ENCODE data around the gene LTC4S.

LTC4S gene

GRCh38 chr5:179799644-179799973 lies 5.8 kb downstream of the LTC4S start:
- Histone ChIP-seq H3K36me3 (ENCODE audit: control insufficient read depth, insufficient read depth, low read length) (peaks cover 23% of the 10 kb centered on the region), H3K27me3 (ENCODE audit: control insufficient read depth, insufficient read depth, low read length) (no peaks in the 10 kb centered on the region), H3K9ac (ENCODE audit: low read length) (no peak overlapping the region), H3K27ac (ENCODE audit: low read depth, low read length) (no peak overlapping the region), H3K4me1 (ENCODE audit: control insufficient read depth, insufficient read depth, low read length) (no peaks in the 10 kb centered on the region), H3K4me3 (ENCODE audit: low read length) (no peak overlapping the region)

- no peak overlapping the region for H3K27ac ChIP-seq (ENCODE audit: low read depth, low read length)
- no peaks in the 10 kb centered on the region for H3K27me3 ChIP-seq (ENCODE audit: control insufficient read depth, insufficient read depth, low read length)
- peaks cover 5% of the 10 kb centered on the region for H3K4me1 ChIP-seq (ENCODE audit: control insufficient read depth, insufficient read depth, low read length)
- no peak overlapping the region for H3K9ac ChIP-seq (ENCODE audit: low read length)
- no peak overlapping the region for H3K4me3 ChIP-seq (ENCODE audit: low read length)
- H3K36me3 ChIP-seq (ENCODE audit: control insufficient read depth, insufficient read depth, low read length) = peaks cover 23% of the 10 kb centered on the region
Measured at GRCh38 chr5:179800071-179800695, 6.4 kb downstream of the LTC4S start.

- peaks cover 9% of the 10 kb centered on the region for H3K4me1 ChIP-seq (ENCODE audit: control insufficient read depth, insufficient read depth, low read length)
- H3K4me3 ChIP-seq (ENCODE audit: low read length) = no peak overlapping the region
- no peaks in the 10 kb centered on the region for H3K27me3 ChIP-seq (ENCODE audit: control insufficient read depth, insufficient read depth, low read length)
- H3K27ac ChIP-seq (ENCODE audit: low read depth, low read length) = no peak overlapping the region
- H3K9ac ChIP-seq (ENCODE audit: low read length) = no peak overlapping the region
- H3K36me3 ChIP-seq (ENCODE audit: control insufficient read depth, insufficient read depth, low read length) = peaks cover 23% of the 10 kb centered on the region
Measured at GRCh38 chr5:179800696-179801201, 7.0 kb downstream of the LTC4S start.

GRCh38 chr5:179801304-179802206 lies 7.8 kb downstream of the LTC4S start:
- Histone ChIP-seq H3K4me1 (ENCODE audit: control insufficient read depth, insufficient read depth, low read length) (peaks cover 9% of the 10 kb centered on the region), H3K9ac (ENCODE audit: low read length) (no peak overlapping the region), H3K27me3 (ENCODE audit: control insufficient read depth, insufficient read depth, low read length) (no peaks in the 10 kb centered on the region), H3K27ac (ENCODE audit: low read depth, low read length) (no peak overlapping the region), H3K36me3 (ENCODE audit: control insufficient read depth, insufficient read depth, low read length) (peaks cover 23% of the 10 kb centered on the region), H3K4me3 (ENCODE audit: low read length) (no peak overlapping the region)

- Histone ChIP-seq H3K27ac (ENCODE audit: low read depth, low read length) (no peak overlapping the region), H3K27me3 (ENCODE audit: control insufficient read depth, insufficient read depth, low read length) (no peaks in the 10 kb centered on the region), H3K4me3 (ENCODE audit: low read length) (no peak overlapping the region), H3K9ac (ENCODE audit: low read length) (no peak overlapping the region), H3K4me1 (ENCODE audit: control insufficient read depth, insufficient read depth, low read length) (peaks cover 9% of the 10 kb centered on the region), H3K36me3 (ENCODE audit: control insufficient read depth, insufficient read depth, low read length) (peaks cover 20% of the 10 kb centered on the region)
Measured at GRCh38 chr5:179802207-179802883, 8.6 kb downstream of the LTC4S start.

- Histone ChIP-seq H3K4me3 (ENCODE audit: low read length) (no peak overlapping the region), H3K4me1 (ENCODE audit: control insufficient read depth, insufficient read depth, low read length) (peaks cover 9% of the 10 kb centered on the region), H3K27ac (ENCODE audit: low read depth, low read length) (no peak overlapping the region), H3K27me3 (ENCODE audit: control insufficient read depth, insufficient read depth, low read length) (no peaks in the 10 kb centered on the region), H3K36me3 (ENCODE audit: control insufficient read depth, insufficient read depth, low read length) (peaks cover 15% of the 10 kb centered on the region), H3K9ac (ENCODE audit: low read length) (no peak overlapping the region)
Measured at GRCh38 chr5:179802950-179803562, 9.3 kb downstream of the LTC4S start.

- Histone ChIP-seq H3K4me3 (ENCODE audit: low read length) (peak overlapping the region; percentile 82), H3K27ac (ENCODE audit: low read depth, low read length) (no peak overlapping the region), H3K9ac (ENCODE audit: low read length) (no peak overlapping the region), H3K27me3 (ENCODE audit: control insufficient read depth, insufficient read depth, low read length) (no peaks in the 10 kb centered on the region), H3K4me1 (ENCODE audit: control insufficient read depth, insufficient read depth, low read length) (peaks cover 9% of the 10 kb centered on the region), H3K36me3 (ENCODE audit: control insufficient read depth, insufficient read depth, low read length) (peaks cover 6% of the 10 kb centered on the region)
Measured at GRCh38 chr5:179803651-179804554, 10.1 kb downstream of the LTC4S start.

- Histone ChIP-seq H3K4me3 (ENCODE audit: low read length) (peak overlapping the region; percentile 82), H3K36me3 (ENCODE audit: control insufficient read depth, insufficient read depth, low read length) (no peaks in the 10 kb centered on the region), H3K9ac (ENCODE audit: low read length) (no peak overlapping the region), H3K27ac (ENCODE audit: low read depth, low read length) (no peak overlapping the region), H3K4me1 (ENCODE audit: control insufficient read depth, insufficient read depth, low read length) (peaks cover 9% of the 10 kb centered on the region), H3K27me3 (ENCODE audit: control insufficient read depth, insufficient read depth, low read length) (no peaks in the 10 kb centered on the region)
Measured at GRCh38 chr5:179804555-179804947, 10.8 kb downstream of the LTC4S start.

- H3K4me3 ChIP-seq (ENCODE audit: low read length) = peak overlapping the region; percentile 82
- H3K27ac ChIP-seq (ENCODE audit: low read depth, low read length) = peak overlapping the region; percentile 90
- no peaks in the 10 kb centered on the region for H3K36me3 ChIP-seq (ENCODE audit: control insufficient read depth, insufficient read depth, low read length)
- H3K27me3 ChIP-seq (ENCODE audit: control insufficient read depth, insufficient read depth, low read length) = no peaks in the 10 kb centered on the region
- peak overlapping the region; percentile 51 for H3K9ac ChIP-seq (ENCODE audit: low read length)
- H3K4me1 ChIP-seq (ENCODE audit: control insufficient read depth, insufficient read depth, low read length) = peaks cover 9% of the 10 kb centered on the region
Measured at GRCh38 chr5:179805070-179805528, 11.3 kb downstream of the LTC4S start.

GRCh38 chr5:179805529-179806249 lies 11.9 kb downstream of the LTC4S start:
- no peaks in the 10 kb centered on the region for H3K27me3 ChIP-seq (ENCODE audit: control insufficient read depth, insufficient read depth, low read length)
- H3K4me1 ChIP-seq (ENCODE audit: control insufficient read depth, insufficient read depth, low read length) = peaks cover 9% of the 10 kb centered on the region
- H3K36me3 ChIP-seq (ENCODE audit: control insufficient read depth, insufficient read depth, low read length) = no peaks in the 10 kb centered on the region
- peak overlapping the region; percentile 90 for H3K27ac ChIP-seq (ENCODE audit: low read depth, low read length)
- peak overlapping the region; percentile 77 for H3K9ac ChIP-seq (ENCODE audit: low read length)
- peak overlapping the region; percentile 82 for H3K4me3 ChIP-seq (ENCODE audit: low read length)
